ENCODE data around the gene TBCD. TPM values are rescaled to one million over a fixed set of nuclear protein-coding genes. Genes with fewer than 3 reads are reported as not detected.
A peak's percentile ranks its signal among the peaks of the same experiment; 100 is the strongest.

TBCD gene
- total RNA-seq, 3 donors from 2014 or later, result 45.4 to 65.9 (median 53.3) TPM

DNA sequence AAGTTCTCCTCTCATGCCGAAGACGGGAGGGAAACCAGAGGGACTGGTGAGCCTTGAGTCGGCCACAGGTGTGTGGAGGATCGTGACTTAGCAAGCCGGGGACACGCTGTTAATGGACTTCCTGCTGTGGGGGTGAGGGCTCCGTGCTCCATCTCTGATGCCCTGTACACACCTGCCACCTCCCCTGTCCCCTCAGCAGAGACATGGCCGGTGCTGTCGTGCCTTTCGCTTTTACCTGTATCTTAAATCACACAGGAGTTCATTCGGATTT is 163.8 kb downstream of the TBCD start:
- Histone ChIP-seq H3K36me3 (no peaks in the 10 kb centered on the region), H3K27me3 (no peaks in the 10 kb centered on the region), H3K27ac (no peak overlapping the region), H3K4me1 (no peaks in the 10 kb centered on the region), H3K4me3 (no peak overlapping the region), H3K9me3 (no peaks in the 10 kb centered on the region)
- TF ChIP-seq, protein P1, sequence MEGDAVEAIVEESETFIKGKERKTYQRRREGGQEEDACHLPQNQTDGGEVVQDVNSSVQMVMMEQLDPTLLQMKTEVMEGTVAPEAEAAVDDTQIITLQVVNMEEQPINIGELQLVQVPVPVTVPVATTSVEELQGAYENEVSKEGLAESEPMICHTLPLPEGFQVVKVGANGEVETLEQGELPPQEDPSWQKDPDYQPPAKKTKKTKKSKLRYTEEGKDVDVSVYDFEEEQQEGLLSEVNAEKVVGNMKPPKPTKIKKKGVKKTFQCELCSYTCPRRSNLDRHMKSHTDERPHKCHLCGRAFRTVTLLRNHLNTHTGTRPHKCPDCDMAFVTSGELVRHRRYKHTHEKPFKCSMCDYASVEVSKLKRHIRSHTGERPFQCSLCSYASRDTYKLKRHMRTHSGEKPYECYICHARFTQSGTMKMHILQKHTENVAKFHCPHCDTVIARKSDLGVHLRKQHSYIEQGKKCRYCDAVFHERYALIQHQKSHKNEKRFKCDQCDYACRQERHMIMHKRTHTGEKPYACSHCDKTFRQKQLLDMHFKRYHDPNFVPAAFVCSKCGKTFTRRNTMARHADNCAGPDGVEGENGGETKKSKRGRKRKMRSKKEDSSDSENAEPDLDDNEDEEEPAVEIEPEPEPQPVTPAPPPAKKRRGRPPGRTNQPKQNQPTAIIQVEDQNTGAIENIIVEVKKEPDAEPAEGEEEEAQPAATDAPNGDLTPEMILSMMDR (IDR thresholded peaks at IDR 0.05), result no peak
- TF ChIP-seq POLR2A (IDR thresholded peaks at IDR 0.05), result no peak
- no peak for TF ChIP-seq POLR2AphosphoS5 (IDR thresholded peaks at IDR 0.05)
- intact Hi-C loops (cut with DNase I; ENCODE audit: low total_unique reads), result no loop called here
- no peak for DNase-seq (ENCODE audit: low spot score in 2 of 2)

DNA sequence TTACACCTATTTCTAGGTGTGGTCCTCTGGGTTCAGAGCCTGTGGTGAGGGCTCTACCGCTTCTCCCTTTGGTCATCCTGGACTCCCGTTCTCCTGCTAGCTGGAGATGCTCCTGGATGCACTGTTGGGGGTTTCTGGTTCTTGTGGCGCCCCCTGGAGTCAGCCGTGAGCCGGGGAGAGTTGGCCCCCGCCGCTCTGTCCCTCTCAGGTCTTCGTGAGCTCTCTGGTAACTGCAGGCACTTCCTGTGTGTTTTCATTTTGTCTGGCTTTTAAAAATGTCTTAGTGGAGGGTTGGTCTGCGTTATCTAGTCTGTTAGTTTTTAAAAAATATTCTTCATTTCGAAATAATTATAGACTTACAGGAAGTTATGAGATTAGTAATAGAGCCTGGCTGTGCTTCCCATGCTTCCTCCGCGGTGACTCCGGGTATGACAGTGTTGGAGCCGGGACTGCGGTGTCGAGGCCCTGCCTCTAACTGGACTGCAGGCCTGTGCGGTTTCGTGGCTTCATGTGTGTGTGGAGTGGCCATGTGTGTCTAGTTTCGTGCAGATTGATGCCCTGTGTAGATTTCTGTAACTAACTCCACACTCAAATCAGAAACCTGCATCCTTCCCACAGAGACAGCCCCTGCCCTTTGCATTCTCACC is 166.0 kb downstream of the TBCD start:
- DNase-seq (ENCODE audit: low spot score in 2 of 2), result no peak
- Histone ChIP-seq H3K27ac (no peak overlapping the region), H3K36me3 (no peaks in the 10 kb centered on the region), H3K27me3 (no peaks in the 10 kb centered on the region), H3K9me3 (no peaks in the 10 kb centered on the region), H3K4me1 (no peaks in the 10 kb centered on the region), H3K4me3 (no peak overlapping the region)
- intact Hi-C loops (cut with DNase I; ENCODE audit: low total_unique reads), result no loop called here
- TF ChIP-seq POLR2A (IDR thresholded peaks at IDR 0.05) (no peak), POLR2AphosphoS5 (IDR thresholded peaks at IDR 0.05) (no peak)
- TF ChIP-seq, protein P1 (IDR thresholded peaks at IDR 0.05), result peak in 1 of 3 donors; percentile 21

DNA sequence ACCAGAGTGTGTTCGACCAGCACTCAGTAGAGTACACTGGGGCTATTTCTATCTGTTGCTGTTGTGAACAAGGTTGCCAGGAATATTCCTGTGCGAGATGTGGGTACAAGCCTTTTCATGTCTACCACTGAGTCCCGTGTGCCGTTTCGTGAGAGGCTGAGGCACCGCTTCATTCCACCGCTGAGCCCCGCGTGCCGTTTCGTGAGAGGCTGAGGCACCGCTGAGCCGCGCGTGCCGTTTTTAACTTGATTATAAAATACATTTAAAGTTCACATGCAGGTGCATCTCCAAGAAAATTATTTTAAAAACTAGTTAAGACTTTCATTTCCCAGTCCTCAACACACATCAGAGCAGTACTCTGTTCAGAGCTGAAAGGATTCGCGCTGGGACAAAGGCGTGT is 166.6 kb downstream of the TBCD start:
- Histone ChIP-seq H3K9me3 (no peaks in the 10 kb centered on the region), H3K27me3 (no peaks in the 10 kb centered on the region), H3K27ac (no peak overlapping the region), H3K4me3 (no peak overlapping the region), H3K36me3 (no peaks in the 10 kb centered on the region), H3K4me1 (no peaks in the 10 kb centered on the region)
- DNase-seq (ENCODE audit: low spot score in 2 of 2), result no peak
- TF ChIP-seq, protein P1 (IDR thresholded peaks at IDR 0.05), result no peak
- TF ChIP-seq POLR2AphosphoS5 (IDR thresholded peaks at IDR 0.05), result no peak
- TF ChIP-seq POLR2A (IDR thresholded peaks at IDR 0.05), result no peak
- intact Hi-C loops (cut with DNase I; ENCODE audit: low total_unique reads), result no loop called here

DNA sequence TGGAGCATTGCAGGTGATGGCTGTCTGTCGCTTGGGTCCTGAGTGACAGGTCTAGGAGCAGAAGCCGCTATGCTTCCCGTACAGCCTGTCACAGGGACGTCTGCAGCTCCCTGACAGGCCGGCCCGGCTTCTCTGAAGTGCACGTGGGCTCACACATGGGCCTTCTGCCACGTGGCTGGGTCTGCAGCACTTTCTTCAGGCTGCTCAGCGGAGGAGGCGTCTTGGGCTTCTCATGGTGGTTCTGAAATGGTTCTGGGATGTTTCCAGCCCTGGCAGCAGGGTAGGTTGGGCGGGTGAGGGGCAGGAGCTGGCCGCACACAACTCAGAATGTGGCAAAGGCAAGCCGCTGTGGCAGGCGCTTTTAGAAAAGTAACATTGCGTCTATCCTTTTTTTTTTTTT is 168.3 kb downstream of the TBCD start:
- intact Hi-C loops (cut with DNase I; ENCODE audit: low total_unique reads), result no loop called here
- TF ChIP-seq POLR2AphosphoS5 (IDR thresholded peaks at IDR 0.05) (no peak), POLR2A (IDR thresholded peaks at IDR 0.05) (no peak)
- TF ChIP-seq, protein P1 (IDR thresholded peaks at IDR 0.05), result no peak
- Histone ChIP-seq H3K27me3 (no peaks in the 10 kb centered on the region), H3K4me3 (no peak overlapping the region), H3K36me3 (no peaks in the 10 kb centered on the region), H3K4me1 (no peaks in the 10 kb centered on the region), H3K27ac (no peak overlapping the region), H3K9me3 (no peaks in the 10 kb centered on the region)
- no peak for DNase-seq (ENCODE audit: low spot score in 2 of 2)

DNA sequence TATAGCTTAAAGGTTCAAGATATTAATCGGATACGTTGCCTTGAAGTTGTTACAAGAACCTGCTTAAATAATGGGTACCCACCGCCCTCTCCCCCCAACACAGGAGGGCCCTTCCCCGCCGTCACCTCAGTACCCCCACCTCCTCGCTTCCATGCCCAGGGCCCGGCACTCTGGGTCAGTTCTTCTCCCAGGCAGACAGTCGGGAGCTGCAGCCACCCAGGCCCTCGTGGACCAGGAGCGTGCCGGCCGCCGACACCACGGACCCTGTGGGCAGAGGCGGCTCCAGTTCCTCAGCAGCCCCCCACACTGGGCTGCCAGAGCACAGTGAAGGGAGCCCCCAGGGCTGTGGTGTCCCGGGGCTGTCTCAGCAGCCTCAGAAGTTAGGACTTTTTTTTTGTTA is 168.8 kb downstream of the TBCD start:
- TF ChIP-seq POLR2AphosphoS5 (IDR thresholded peaks at IDR 0.05), result no peak
- Histone ChIP-seq H3K4me1 (no peaks in the 10 kb centered on the region), H3K27me3 (no peaks in the 10 kb centered on the region), H3K9me3 (no peaks in the 10 kb centered on the region), H3K27ac (no peak overlapping the region), H3K36me3 (no peaks in the 10 kb centered on the region), H3K4me3 (no peak overlapping the region)
- no peak for DNase-seq (ENCODE audit: low spot score in 2 of 2)
- intact Hi-C loops (cut with DNase I; ENCODE audit: low total_unique reads), result no loop called here

DNA sequence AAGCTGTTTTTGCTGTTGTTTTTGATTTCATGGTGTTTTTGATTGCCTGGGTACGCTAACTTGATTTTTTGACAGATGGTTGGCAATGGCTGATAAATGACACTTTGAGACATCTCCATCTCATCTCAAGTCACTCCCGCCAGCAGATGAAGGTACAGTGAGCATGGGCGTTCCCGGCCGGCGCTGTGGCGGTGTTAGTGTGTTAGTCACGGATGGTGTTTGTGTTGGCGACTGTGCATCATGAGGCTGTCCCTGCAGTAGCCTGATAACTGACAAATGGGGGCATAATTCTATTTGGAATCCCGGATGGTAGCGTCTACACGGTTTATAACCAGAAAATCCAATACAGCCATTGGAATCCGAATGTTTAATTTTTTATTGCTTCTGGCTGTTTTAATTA is 169.6 kb downstream of the TBCD start:
- DNase-seq (ENCODE audit: low spot score in 2 of 2), result no peak
- no peaks in the 10 kb centered on the region for H3K4me1 ChIP-seq
- no peaks in the 10 kb centered on the region for H3K9me3 ChIP-seq
- no peaks in the 10 kb centered on the region for H3K36me3 ChIP-seq
- no peak overlapping the region for H3K27ac ChIP-seq
- intact Hi-C loops (cut with DNase I; ENCODE audit: low total_unique reads), result no loop called here
- no peak overlapping the region for H3K4me3 ChIP-seq
- H3K27me3 ChIP-seq, result no peaks in the 10 kb centered on the region
- TF ChIP-seq POLR2AphosphoS5 (IDR thresholded peaks at IDR 0.05) (no peak), POLR2A (IDR thresholded peaks at IDR 0.05) (no peak)
- TF ChIP-seq, protein P1 (IDR thresholded peaks at IDR 0.05), result no peak

Data from breast epithelium (tissue), 4 donors.